ENCODE measurements around the gene CENPA.

- TF ChIP-seq REST (IDR thresholded peaks at IDR 0.05; ENCODE audit: low read depth) (no peak), EP300 (IDR thresholded peaks at IDR 0.05; ENCODE audit: borderline replicate concordance) (no peak)
Measured at GRCh38 chr2:26767129-26767528, 18.7 kb upstream of the CENPA start.
